ENCODE results near the gene HABP2. TPM values are rescaled to one million over a fixed set of nuclear protein-coding genes. Genes with fewer than 3 reads are reported as not detected.

HABP2 gene
- total RNA-seq, 1 donor from 2014 or later: not detected

- no peaks in the 10 kb centered on the region for H3K36me3 ChIP-seq
- intact Hi-C loops (cut with DNase I): no loop called here
- H3K27me3 ChIP-seq: no peaks in the 10 kb centered on the region
- no peak overlapping the region for H3K4me3 ChIP-seq
- no peak for TF ChIP-seq CTCF (IDR thresholded peaks at IDR 0.05)
- no peaks in the 10 kb centered on the region for H3K4me1 ChIP-seq
- no peak for DNase-seq (ENCODE audit: low spot score in 2 of 2)
- H3K27ac ChIP-seq: no peak overlapping the region
- no peaks in the 10 kb centered on the region for H3K9me3 ChIP-seq
Observed at GRCh38 chr10:113585949-113586348, 33.1 kb downstream of the HABP2 start.

- no peaks in the 10 kb centered on the region for H3K36me3 ChIP-seq
- H3K4me1 ChIP-seq: no peaks in the 10 kb centered on the region
- no peak for DNase-seq (ENCODE audit: low spot score in 2 of 2)
- H3K9me3 ChIP-seq: no peaks in the 10 kb centered on the region
- no peak overlapping the region for H3K4me3 ChIP-seq
- no peak overlapping the region for H3K27ac ChIP-seq
- intact Hi-C loops (cut with DNase I): no loop called here
- TF ChIP-seq CTCF (IDR thresholded peaks at IDR 0.05): no peak
- H3K27me3 ChIP-seq: no peaks in the 10 kb centered on the region
Observed at GRCh38 chr10:113589201-113589770, 36.4 kb downstream of the HABP2 start.

- intact Hi-C loops (cut with DNase I): no loop called here
- no peaks in the 10 kb centered on the region for H3K36me3 ChIP-seq
- no peak for DNase-seq (ENCODE audit: low spot score in 2 of 2)
- no peak overlapping the region for H3K4me3 ChIP-seq
- no peak for TF ChIP-seq CTCF (IDR thresholded peaks at IDR 0.05)
- no peak overlapping the region for H3K27ac ChIP-seq
- no peaks in the 10 kb centered on the region for H3K4me1 ChIP-seq
- H3K27me3 ChIP-seq: no peaks in the 10 kb centered on the region
- no peaks in the 10 kb centered on the region for H3K9me3 ChIP-seq
Observed at GRCh38 chr10:113590581-113590980, 37.7 kb downstream of the HABP2 start.

GRCh38 chr10:113592380-113592779 is 39.5 kb downstream of the HABP2 start:
- Histone ChIP-seq H3K9me3 (no peaks in the 10 kb centered on the region), H3K27ac (no peak overlapping the region), H3K27me3 (no peaks in the 10 kb centered on the region), H3K4me3 (no peak overlapping the region), H3K36me3 (no peaks in the 10 kb centered on the region), H3K4me1 (no peaks in the 10 kb centered on the region)
- no peak for TF ChIP-seq CTCF (IDR thresholded peaks at IDR 0.05)
- intact Hi-C loops (cut with DNase I): no loop called here
- DNase-seq (ENCODE audit: low spot score in 2 of 2): no peak

- Histone ChIP-seq H3K27me3 (no peaks in the 10 kb centered on the region), H3K36me3 (no peaks in the 10 kb centered on the region), H3K4me3 (no peak overlapping the region), H3K4me1 (no peaks in the 10 kb centered on the region), H3K9me3 (no peaks in the 10 kb centered on the region), H3K27ac (no peak overlapping the region)
- no peak for DNase-seq (ENCODE audit: low spot score in 2 of 2)
- intact Hi-C loops (cut with DNase I): no loop called here
- no peak for TF ChIP-seq CTCF (IDR thresholded peaks at IDR 0.05)
Observed at GRCh38 chr10:113594652-113595051, 41.8 kb downstream of the HABP2 start.

GRCh38 chr10:113600569-113600968 is 47.7 kb downstream of the HABP2 start:
- intact Hi-C loops (cut with DNase I): no loop called here
- Histone ChIP-seq H3K4me3 (no peak overlapping the region), H3K36me3 (no peaks in the 10 kb centered on the region), H3K27ac (no peak overlapping the region), H3K27me3 (no peaks in the 10 kb centered on the region), H3K4me1 (no peaks in the 10 kb centered on the region), H3K9me3 (no peaks in the 10 kb centered on the region)
- no peak for DNase-seq (ENCODE audit: low spot score in 2 of 2)
- TF ChIP-seq CTCF (IDR thresholded peaks at IDR 0.05): no peak

All from ascending aorta (tissue), 2 donors.